ENCODE results near the gene THSD4.
"Not testable (repeated sequence)": the region's sequence is repeated elsewhere in the genome, so short reads cannot be mapped to it uniquely, and the experiment has no call there.

The THSD4 gene

GRCh38 chr15:71709808-71710418 lies 594.6 kb downstream of the THSD4 start:
- no peak for DNase-seq

- no peak for DNase-seq
Observed at GRCh38 chr15:71712182-71712581, 596.9 kb downstream of the THSD4 start.

GRCh38 chr15:71713191-71713809 lies 598.0 kb downstream of the THSD4 start:
- no peak for DNase-seq

- DNase-seq = no peak
Observed at GRCh38 chr15:71715914-71716313, 600.6 kb downstream of the THSD4 start.

GRCh38 chr15:71716990-71717389 lies 601.7 kb downstream of the THSD4 start:
- no peak for DNase-seq

GRCh38 chr15:71718116-71718910 lies 603.0 kb downstream of the THSD4 start:
- no peak for DNase-seq

- no peak for DNase-seq
Observed at GRCh38 chr15:71723344-71723743, 608.1 kb downstream of the THSD4 start.

- DNase-seq = not testable (repeated sequence)
Observed at GRCh38 chr15:71725207-71725955, 610.1 kb downstream of the THSD4 start.

- DNase-seq = no peak
Observed at GRCh38 chr15:71728881-71729280, 613.6 kb downstream of the THSD4 start.

GRCh38 chr15:71729319-71729718 lies 614.0 kb downstream of the THSD4 start:
- DNase-seq = no peak

- peak; percentile 16 for DNase-seq
Observed at GRCh38 chr15:71730277-71731144, 615.2 kb downstream of the THSD4 start.

- no peak for DNase-seq
Observed at GRCh38 chr15:71732636-71733035, 617.4 kb downstream of the THSD4 start.

- no peak for DNase-seq
Observed at GRCh38 chr15:71733122-71733521, 617.9 kb downstream of the THSD4 start.

- no peak for DNase-seq
Observed at GRCh38 chr15:71734709-71735384, 619.6 kb downstream of the THSD4 start.

- no peak for DNase-seq
Observed at GRCh38 chr15:71735385-71735757, 620.1 kb downstream of the THSD4 start.

GRCh38 chr15:71736286-71736947 lies 621.1 kb downstream of the THSD4 start:
- DNase-seq = no peak

GRCh38 chr15:71737761-71738160 lies 622.5 kb downstream of the THSD4 start:
- no peak for DNase-seq

- DNase-seq = no peak
Observed at GRCh38 chr15:71739355-71739754, 624.1 kb downstream of the THSD4 start.

- DNase-seq = no peak
Observed at GRCh38 chr15:71742964-71743363, 627.7 kb downstream of the THSD4 start.

- peak; percentile 23 for DNase-seq
Observed at GRCh38 chr15:71743861-71744382, 628.7 kb downstream of the THSD4 start.

GRCh38 chr15:71746719-71747118 lies 631.4 kb downstream of the THSD4 start:
- no peak for DNase-seq
